BJ (cell line): Measurements from ENCODE around the gene EDDM13. TPM values are rescaled to one million over a fixed set of nuclear protein-coding genes. Genes with fewer than 3 reads are reported as not detected.

Experiments
- CTCF ChIA-PET: fragments of 350-600 bp; formaldehyde crosslinking; extraction: SDS; loops from one replicate; lab custom pipeline; 2021; ENCODE audit warnings: antibody characterized with exemption, inconsistent platforms; lab: Yijun Ruan, JAX
- POLR2A ChIA-PET: fragments of 300-600 bp; sonication (Branson Sonifier 250); formaldehyde crosslinking; extraction: SDS; loops from one replicate; lab custom pipeline; 2021; ENCODE audit warnings: antibody characterized with exemption; lab: Charles Lee
- DNase-seq: peaks from one replicate; pipeline ENCODE4 v3.0.0-alpha.2; 2011; ENCODE audit warnings: low read depth
- H3K27me3 ChIP-seq: 2 replicates; pipeline ENCODE4 v1.6.0; 2011; ENCODE audit warnings: low read length; ENCODE audit not compliant: control insufficient read depth, insufficient read depth
- H3K36me3 ChIP-seq: 2 replicates; pipeline ENCODE4 v1.5.1; 2011; ENCODE audit warnings: low read length; ENCODE audit not compliant: control insufficient read depth, insufficient read depth
- H3K4me3 ChIP-seq: 2 replicates; pipeline ENCODE4 v1.5.1; 2011; ENCODE audit warnings: low read depth, mild to moderate bottlenecking, control low read depth, low read length
- CTCF ChIP-seq: IDR thresholded peaks from 2 replicates; pipeline ENCODE4 v1.5.1; 2011; ENCODE audit warnings: low read depth, mild to moderate bottlenecking, control low read depth, inconsistent platforms, low read length, moderate library complexity; ENCODE audit not compliant: insufficient read depth
- polyA plus RNA-seq: library from polyadenylated mRNA; depleted of rRNA; stranded (reverse); fragments of >200 nt; gene quantifications from 2 replicates; pipeline ENCODE4 v1.2.3, GENCODE V29; 2011

Gene EDDM13
- polyA plus RNA-seq, 1 experiment: not detected

- H3K27me3 ChIP-seq: no peaks in the 10 kb centered on the region
- ChIA-PET CTCF (interaction anchor here (5.9 kb wide), 1 partner anchor 11 kb away, joined by 65 read pairs; no protein-coding TSS in a partner anchor), POLR2A (no interaction called here)
- no peak for TF ChIP-seq CTCF
- no peak overlapping the region for H3K4me3 ChIP-seq
- DNase-seq: no peak
- H3K36me3 ChIP-seq: no peaks in the 10 kb centered on the region
Measured at GRCh38 chr19:56263319-56263718, 9.2 kb upstream of the EDDM13 start.

- TF ChIP-seq CTCF: no peak
- ChIA-PET CTCF (interaction anchor here (1.4 to 5.9 kb wide), 2 partner anchors 8 to 13 kb away, joined by 3 to 65 read pairs; no protein-coding TSS in a partner anchor), POLR2A (no interaction called here)
- no peak overlapping the region for H3K4me3 ChIP-seq
- no peaks in the 10 kb centered on the region for H3K27me3 ChIP-seq
- no peak for DNase-seq
- H3K36me3 ChIP-seq: no peaks in the 10 kb centered on the region
Measured at GRCh38 chr19:56266051-56266450, 6.5 kb upstream of the EDDM13 start.

- no peak for TF ChIP-seq CTCF
- no peak for DNase-seq
- no peaks in the 10 kb centered on the region for H3K36me3 ChIP-seq
- ChIA-PET POLR2A (no interaction called here), CTCF (interaction anchor here (6.4 kb wide), 1 partner anchor 16 kb away, joined by 34 read pairs; no protein-coding TSS in a partner anchor)
- H3K4me3 ChIP-seq: no peak overlapping the region
- no peaks in the 10 kb centered on the region for H3K27me3 ChIP-seq
Measured at GRCh38 chr19:56269348-56269747, 3.2 kb upstream of the EDDM13 start.

GRCh38 chr19:56270676-56271075 is 1.9 kb upstream of the EDDM13 start:
- DNase-seq: no peak
- TF ChIP-seq CTCF: no peak
- Histone ChIP-seq H3K36me3 (no peaks in the 10 kb centered on the region), H3K27me3 (no peaks in the 10 kb centered on the region), H3K4me3 (no peak overlapping the region)
- ChIA-PET POLR2A (no interaction called here), CTCF (interaction anchor here (6.4 kb wide), 1 partner anchor 18 kb away, joined by 34 read pairs; no protein-coding TSS in a partner anchor)

- Histone ChIP-seq H3K36me3 (no peaks in the 10 kb centered on the region), H3K27me3 (no peaks in the 10 kb centered on the region), H3K4me3 (no peak overlapping the region)
- DNase-seq: no peak
- CTCF ChIA-PET: interaction anchor here (6.4 kb wide), 1 partner anchor 18 kb away, joined by 34 read pairs; no protein-coding TSS in a partner anchor
- POLR2A ChIA-PET: no interaction called here
- no peak for TF ChIP-seq CTCF
Measured at GRCh38 chr19:56271151-56271550, 1.4 kb upstream of the EDDM13 start.
